Loucy (cell line): ENCODE results near the gene FRMD1.

Experiments
- H2AFZ ChIP-seq: fragments of 200-600 bp; sonication (generic); 2 replicates; pipeline ENCODE4 v1.6.0; 2016; ENCODE audit warnings: antibody characterized with exemption, mild to moderate bottlenecking, low read length, moderate library complexity
- H3F3A ChIP-seq: fragments of 200-600 bp; 2 replicates; pipeline ENCODE4 v1.6.0; 2016; ENCODE audit warnings: antibody characterized with exemption, low read depth, mild to moderate bottlenecking
- H3K27me3 ChIP-seq: fragments of 200-600 bp; sonication (generic); 2 replicates; pipeline ENCODE4 v1.6.1; 2014; ENCODE audit warnings: low read length, mild to moderate bottlenecking; ENCODE audit not compliant: insufficient read depth, poor library complexity, severe bottlenecking
- H3K36me3 ChIP-seq: fragments of 200-600 bp; sonication (generic); 2 replicates; pipeline ENCODE4 v1.6.1; 2016; ENCODE audit warnings: low read length; ENCODE audit not compliant: insufficient read depth
- H3K4me1 ChIP-seq: fragments of 200-600 bp; sonication (generic); 2 replicates; pipeline ENCODE4 v1.5.1; 2014; ENCODE audit warnings: low read length, mild to moderate bottlenecking; ENCODE audit not compliant: insufficient read depth, poor library complexity, severe bottlenecking
- H3K4me2 ChIP-seq: fragments of 200-600 bp; sonication (generic); 2 replicates; pipeline ENCODE4 v1.6.0; 2014; ENCODE audit warnings: antibody characterized with exemption, low read length, low read depth, mild to moderate bottlenecking; ENCODE audit not compliant: poor library complexity, severe bottlenecking
- H3K4me3 ChIP-seq: fragments of 200-600 bp; sonication (generic); 2 replicates; pipeline ENCODE4 v1.5.1; 2014; ENCODE audit warnings: low read length, mild to moderate bottlenecking, mixed read lengths; ENCODE audit not compliant: poor library complexity, severe bottlenecking
- H3K79me2 ChIP-seq: fragments of 200-600 bp; sonication (generic); 2 replicates; pipeline ENCODE4 v1.6.1; 2014; ENCODE audit warnings: low read length; ENCODE audit not compliant: insufficient read depth
- H3K9ac ChIP-seq: fragments of 200-600 bp; sonication (generic); 2 replicates; pipeline ENCODE4 v1.6.0; 2014; ENCODE audit warnings: mild to moderate bottlenecking, low read depth, low read length, moderate library complexity; ENCODE audit not compliant: poor library complexity, severe bottlenecking
- H3K9me2 ChIP-seq: fragments of 200-600 bp; sonication (generic); replicated peaks from 2 replicates; pipeline ENCODE4 v1.6.1; 2016; ENCODE audit warnings: low read depth, low read length, mixed read lengths
- H3K9me3 ChIP-seq: fragments of 200-600 bp; sonication (generic); 2 replicates; pipeline ENCODE4 v1.6.1; 2014; ENCODE audit warnings: mild to moderate bottlenecking, antibody characterized with exemption, low read length, low read depth; ENCODE audit not compliant: insufficient read depth
- H4K20me1 ChIP-seq: fragments of 200-600 bp; sonication (generic); 2 replicates; pipeline ENCODE4 v1.6.0; 2014; ENCODE audit warnings: antibody characterized with exemption, low read length, mild to moderate bottlenecking; ENCODE audit not compliant: insufficient read depth, poor library complexity, severe bottlenecking
- CTCF ChIP-seq: fragments of 200-600 bp; sonication (generic); conservative IDR thresholded peaks from 2 replicates; pipeline ENCODE4 v1.5.1; 2014; ENCODE audit warnings: mild to moderate bottlenecking, antibody characterized with exemption, low read length
- EZH2phosphoT487 ChIP-seq: fragments of 200-600 bp; IDR thresholded peaks from 2 replicates; pipeline ENCODE4 v1.6.1; 2018; ENCODE audit warnings: antibody characterized with exemption, mild to moderate bottlenecking, moderate library complexity, borderline replicate concordance

FRMD1 gene

DNA sequence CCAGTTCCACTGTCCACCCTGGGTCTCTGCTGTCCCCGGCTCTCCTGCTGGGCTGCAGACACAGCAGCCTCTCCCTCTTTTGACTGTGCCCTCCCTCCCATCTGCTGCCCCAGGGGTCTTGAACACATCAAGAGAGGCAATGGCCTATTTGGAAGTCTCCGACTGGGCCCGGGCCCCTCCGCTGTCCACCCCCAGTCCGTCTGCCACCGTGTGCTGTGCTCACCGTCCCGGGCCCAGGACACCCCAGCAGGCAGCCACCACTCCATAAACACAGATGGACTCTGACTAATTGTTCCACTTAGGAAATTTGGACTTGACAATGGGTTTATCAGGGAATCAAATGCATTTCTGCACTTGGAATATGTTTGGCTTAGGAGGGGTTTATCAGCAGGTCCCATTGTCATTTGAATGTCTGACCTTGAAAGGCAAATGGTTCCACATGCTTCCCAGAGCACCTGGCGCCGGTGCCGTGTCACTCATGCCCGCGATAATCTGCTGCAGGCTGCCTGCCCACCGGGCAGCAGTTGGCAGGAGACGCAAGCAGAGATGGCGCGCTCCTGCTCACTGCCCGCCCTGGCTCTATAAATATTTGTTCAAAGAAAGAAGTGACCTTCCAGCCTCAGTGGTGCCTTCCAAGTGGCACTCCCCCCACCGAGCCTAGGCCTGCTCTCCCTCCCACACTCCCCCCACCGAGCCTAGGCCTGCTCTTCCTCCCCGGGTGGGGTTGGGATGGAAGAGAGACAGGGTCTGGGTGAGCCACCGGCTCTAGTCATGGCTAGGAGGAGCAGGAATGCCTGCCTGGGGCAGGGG lies 18.8 kb upstream of the FRMD1 start:
- no peak overlapping the region for H3K4me3 ChIP-seq
- H3K4me2 ChIP-seq, result no peak overlapping the region
- H3K27me3 ChIP-seq, result no peaks in the 10 kb centered on the region
- H3K79me2 ChIP-seq, result no peaks in the 10 kb centered on the region
- H3K36me3 ChIP-seq, result no peaks in the 10 kb centered on the region
- no peaks in the 10 kb centered on the region for H3K4me1 ChIP-seq
- H3K9me2 ChIP-seq, result no peaks in the 10 kb centered on the region
- peaks cover 3% of the 10 kb centered on the region; the same call in 1 of the 2 replicates for H3K9me3 ChIP-seq
- no peak overlapping the region for H2AFZ ChIP-seq
- H3K9ac ChIP-seq, result no peak overlapping the region
- H3F3A ChIP-seq, result no peaks in the 10 kb centered on the region
- no peak for TF ChIP-seq CTCF
- TF ChIP-seq EZH2phosphoT487, result no peak
- H4K20me1 ChIP-seq, result no peaks in the 10 kb centered on the region

DNA sequence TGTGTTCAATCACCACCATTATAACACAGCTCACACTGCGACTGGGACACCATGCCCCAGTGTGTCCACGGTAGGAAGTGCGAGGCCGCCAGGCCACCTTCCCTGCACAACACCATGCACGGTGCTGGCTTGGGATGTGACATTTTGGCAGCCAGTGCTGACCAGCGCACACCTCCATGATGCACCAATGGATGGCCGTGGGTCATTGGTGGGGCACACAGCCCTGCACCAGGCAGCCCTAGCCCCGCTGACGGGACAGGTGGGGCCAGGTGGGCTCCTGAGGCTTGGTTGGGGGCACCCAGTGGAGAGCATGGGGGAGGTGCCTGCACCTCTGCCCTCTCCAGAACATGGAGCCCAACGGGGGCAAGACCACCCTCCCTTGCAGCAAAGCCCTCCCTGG lies 18.2 kb upstream of the FRMD1 start:
- Histone ChIP-seq H2AFZ (no peak overlapping the region), H3F3A (no peaks in the 10 kb centered on the region), H3K4me3 (no peak overlapping the region), H3K9ac (no peak overlapping the region), H3K9me2 (no peaks in the 10 kb centered on the region), H3K36me3 (no peaks in the 10 kb centered on the region), H4K20me1 (no peaks in the 10 kb centered on the region), H3K4me2 (no peak overlapping the region), H3K9me3 (peaks cover 8% of the 10 kb centered on the region; the same call in 1 of the 2 replicates), H3K79me2 (no peaks in the 10 kb centered on the region), H3K4me1 (no peaks in the 10 kb centered on the region), H3K27me3 (no peaks in the 10 kb centered on the region)
- no peak for TF ChIP-seq CTCF
- TF ChIP-seq EZH2phosphoT487, result no peak

GRCh38 chr6:168096271-168096764 lies 17.3 kb upstream of the FRMD1 start:
- Histone ChIP-seq H3K4me2 (no peak overlapping the region), H3K79me2 (no peaks in the 10 kb centered on the region), H3K9ac (no peak overlapping the region), H3K9me2 (no peaks in the 10 kb centered on the region), H3K27me3 (no peaks in the 10 kb centered on the region), H3K4me3 (no peak overlapping the region), H2AFZ (no peak overlapping the region), H3K9me3 (peaks cover 11% of the 10 kb centered on the region; the same call in 1 of the 2 replicates), H3K4me1 (no peaks in the 10 kb centered on the region), H3F3A (no peaks in the 10 kb centered on the region), H3K36me3 (no peaks in the 10 kb centered on the region), H4K20me1 (no peaks in the 10 kb centered on the region)
- no peak for TF ChIP-seq EZH2phosphoT487
- no peak for TF ChIP-seq CTCF
